Left renal pelvis (tissue), 4 donors: Measurements from ENCODE around the gene ZNF260. TPM values are rescaled to one million over a fixed set of nuclear protein-coding genes. Genes with fewer than 3 reads are reported as not detected.

Source experiments
- DNase-seq, 4 donors: peaks; one replicate each; pipeline ENCODE4 v3.0.0-alpha.2; 2013; ENCODE audit warnings: low read depth in 4 of 4, low spot score in 3 of 4
- polyA plus RNA-seq, 4 donors: library from polyadenylated mRNA; unstranded; fragments of 120-200 nt; gene quantifications; one replicate each; pipeline ENCODE4 v1.2.1, GENCODE V29; 2013; ENCODE audit not compliant: insufficient read length in 4 of 4

The ZNF260 gene
- polyA plus RNA-seq = 10 to 100 TPM; 30.9 to 40.4 (median 33.7) TPM

DNA sequence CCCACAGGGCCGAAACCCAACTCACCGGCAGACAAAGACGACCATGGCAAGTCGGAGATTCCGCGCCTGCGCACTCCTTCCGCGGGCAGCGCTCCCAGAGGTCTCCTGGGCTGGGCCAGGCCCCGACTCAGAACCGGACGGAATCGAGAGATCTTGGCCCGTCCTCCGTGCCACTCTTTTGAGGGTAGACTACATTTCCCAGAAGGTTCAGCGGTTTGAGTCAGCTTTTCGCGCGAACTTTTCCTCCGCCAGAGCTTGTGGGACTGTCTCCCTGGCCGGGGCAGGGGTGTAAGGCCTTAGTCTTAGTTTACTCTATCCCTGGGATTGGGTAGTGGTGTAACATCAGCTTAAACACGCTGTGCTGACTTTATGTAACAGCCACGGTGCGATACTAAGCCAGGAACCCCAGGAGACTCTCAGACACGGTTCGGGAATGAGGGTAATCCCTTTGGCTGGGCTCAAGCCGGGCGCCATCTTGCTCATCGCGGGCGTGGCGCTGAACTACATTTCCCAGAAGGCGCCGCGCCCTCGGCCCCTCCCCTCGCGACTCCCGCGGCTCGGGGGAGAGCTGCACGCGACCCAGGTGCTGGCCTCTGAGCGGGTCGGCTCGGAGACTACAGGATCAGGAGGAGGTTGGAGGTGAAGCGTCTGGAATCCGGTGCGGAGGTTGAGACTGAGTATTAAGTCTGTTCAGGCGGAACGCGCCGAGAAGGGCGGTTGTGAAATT, at the start of gene ZNF260:
ZNF260 (minus strand) TSS at position 78 of the 727 bp plus-strand sequence. CDS start 13,033 bp downstream, outside the sequence.
- DNase-seq = peak; percentile 93 to 95 (median 94)

DNA sequence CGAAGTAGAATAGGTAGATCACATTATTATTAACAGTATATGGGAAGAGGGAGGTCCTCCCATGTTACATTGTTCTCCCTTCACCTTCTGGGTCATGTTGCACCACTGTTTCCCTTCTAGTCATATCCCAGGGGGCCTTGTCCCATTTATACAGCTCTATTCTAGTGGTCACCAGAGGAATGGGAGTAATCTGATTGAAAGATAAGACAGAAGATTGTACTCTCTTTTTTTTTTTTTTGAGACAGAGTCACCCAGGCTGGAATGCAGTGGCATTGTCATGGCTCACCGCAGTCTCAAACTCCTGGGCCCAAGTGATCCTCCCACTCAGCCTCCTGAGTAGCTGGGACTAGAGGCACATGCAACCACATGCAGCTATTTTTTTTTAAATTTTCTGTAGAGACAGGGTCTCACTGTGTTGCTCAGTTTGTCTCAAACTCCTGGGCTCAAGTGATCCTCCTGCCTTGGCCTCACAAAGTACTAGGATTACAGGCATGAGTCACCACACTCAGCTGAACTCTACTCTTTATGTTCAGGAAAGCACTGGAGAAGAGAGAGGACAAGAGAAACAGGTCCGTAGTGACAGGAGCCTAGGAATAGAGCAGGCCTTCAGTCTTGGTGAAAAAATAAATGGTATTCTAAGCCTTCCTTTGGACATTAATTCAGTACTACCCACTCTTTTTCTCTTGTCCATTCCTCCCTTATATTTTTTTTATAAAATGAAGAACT, 49.4 kb upstream of the ZNF260 start:
- DNase-seq = no peak

DNA sequence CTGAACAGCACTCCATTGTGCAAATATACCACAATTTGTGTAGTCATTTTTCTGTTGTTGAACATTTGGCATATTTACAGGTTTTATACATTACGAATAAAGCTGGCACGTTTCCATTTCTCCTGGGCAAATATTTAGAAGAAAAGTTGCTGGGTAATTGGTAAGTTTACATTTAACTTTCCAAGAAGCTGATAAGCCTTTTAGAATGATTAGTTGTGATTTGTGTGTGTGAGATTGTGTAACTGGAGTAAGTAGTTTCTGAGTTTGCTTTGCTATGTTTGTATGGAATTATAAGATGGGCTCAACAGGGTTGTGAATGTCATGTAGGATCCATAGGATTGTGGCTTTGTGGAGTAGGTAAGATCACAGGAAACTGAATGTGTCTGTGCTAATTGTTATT, 46.7 kb upstream of the ZNF260 start:
- DNase-seq = no peak

DNA sequence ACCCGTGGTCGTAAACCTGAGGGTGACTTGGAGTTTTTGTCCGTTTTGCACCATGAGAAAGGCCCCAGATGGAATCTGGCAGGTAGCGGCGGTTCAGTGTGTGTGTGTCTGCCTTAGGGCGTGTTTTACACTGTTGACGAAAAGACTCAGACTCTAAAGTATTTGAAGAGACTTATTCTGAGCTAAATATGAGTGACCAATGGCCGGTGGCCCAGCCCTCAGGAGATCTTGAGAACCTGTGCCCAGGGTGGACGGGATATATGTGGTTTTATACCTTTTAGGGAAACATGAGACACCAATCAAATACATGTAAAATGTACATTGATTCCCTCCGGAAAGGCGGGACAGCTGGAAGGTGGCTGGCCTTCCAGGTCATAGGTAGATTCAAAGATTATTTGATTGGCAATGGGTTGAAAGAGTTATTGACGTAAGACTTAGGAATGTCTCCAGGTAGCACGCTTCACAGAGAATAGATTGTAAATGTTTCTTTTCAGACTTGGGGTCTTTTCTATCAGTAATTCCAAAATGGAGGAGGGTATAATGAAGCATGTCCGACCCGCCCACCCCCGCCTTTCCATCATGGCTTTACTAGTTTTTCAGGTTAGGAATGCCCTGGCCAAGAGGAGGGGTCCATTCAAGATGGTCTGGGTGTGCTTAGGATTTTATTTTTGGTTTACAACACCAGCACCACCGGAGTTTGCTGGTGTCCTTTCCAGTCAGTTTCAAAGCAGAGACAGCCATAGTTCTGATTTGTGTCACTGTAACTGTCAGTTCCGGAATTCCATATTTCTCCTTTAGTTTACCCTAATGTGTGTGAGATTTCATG, 46.0 kb upstream of the ZNF260 start:
- DNase-seq = peak in 1 of 4 donors; percentile 25

DNA sequence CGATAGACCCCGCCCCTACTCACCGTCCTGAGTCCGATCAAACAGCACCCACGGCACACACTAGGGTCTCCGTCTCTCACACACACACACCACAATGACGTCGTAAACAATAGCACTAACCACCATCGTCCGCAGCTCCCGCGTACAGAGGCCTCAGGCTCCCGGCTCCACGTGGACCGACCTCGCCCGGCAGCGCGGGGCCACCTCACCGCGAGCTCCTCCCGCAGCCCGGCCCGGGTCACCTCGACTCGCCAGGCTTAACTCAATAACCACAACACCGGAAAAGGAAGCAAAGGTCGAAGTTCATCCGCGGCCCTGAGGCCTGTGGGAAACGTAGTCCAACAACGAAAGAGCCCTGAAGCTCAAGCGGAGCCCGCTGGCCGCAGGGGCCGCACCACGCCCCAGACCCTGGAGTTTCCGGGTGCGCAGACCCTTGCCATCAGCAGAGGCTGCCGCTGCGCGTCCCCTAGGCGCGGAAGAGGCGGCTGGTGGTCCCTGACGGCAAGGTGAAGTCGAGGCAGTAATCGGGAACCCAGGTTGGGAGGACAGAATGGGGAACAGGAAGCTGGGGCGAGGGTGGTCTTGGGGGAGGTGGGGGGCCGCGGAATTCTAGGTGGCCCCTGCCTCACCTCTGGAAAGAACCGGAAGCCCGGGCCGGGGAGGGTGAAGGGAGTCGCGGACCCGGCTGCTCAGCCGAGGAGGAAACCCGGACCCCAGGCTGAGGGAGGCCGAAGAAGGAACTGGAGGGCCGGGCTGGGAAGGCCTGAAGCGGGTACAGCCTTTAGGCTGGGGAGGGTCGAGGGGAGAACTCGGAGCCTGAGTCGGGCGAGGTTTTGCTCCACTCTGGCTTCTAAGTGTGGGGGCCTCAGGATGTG, 45.2 kb upstream of the ZNF260 start, which contains the start of gene ZNF529:
ZNF529 (minus strand) TSS at position 273 of the 875 bp plus-strand sequence. CDS start 946 bp downstream, outside the sequence.
- peak; percentile 85 to 93 (median 90) for DNase-seq

DNA sequence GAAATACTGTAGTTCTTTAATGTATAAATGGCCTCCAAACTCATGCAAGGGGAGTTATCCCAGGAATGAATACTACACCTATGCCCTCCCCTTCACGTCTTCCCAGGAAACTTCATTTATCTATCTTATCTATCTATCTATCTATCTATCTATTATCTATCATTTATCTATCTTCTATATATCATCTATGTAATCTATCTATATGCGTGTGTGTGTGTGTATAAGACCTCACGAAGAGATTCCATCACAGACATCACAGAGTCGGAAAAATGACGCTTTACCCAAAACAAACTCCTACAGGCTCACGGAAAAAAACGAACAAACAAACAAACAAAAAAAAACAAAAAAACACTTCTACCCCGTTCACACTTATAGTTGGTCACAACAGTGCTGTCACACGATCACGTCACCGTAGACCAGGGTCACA, 44.5 kb upstream of the ZNF260 start:
- no peak for DNase-seq

DNA sequence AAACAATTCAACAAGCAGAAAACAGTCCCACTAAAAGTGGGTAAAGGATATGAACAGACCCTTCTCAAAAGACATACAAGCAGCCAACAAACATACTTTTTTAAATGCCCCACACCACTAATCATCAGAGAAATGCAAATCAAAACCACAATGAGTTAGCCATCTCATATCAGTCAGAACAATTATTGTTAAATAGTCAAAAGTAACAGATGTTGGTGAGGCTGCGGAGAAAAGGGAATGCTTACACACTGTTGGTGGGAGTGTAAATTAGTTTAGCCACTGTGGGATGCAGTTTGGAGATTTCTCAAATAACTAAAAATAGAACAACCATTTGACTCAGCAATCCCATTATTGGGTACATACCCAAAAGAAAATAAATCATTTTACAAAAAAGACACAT, 36.3 kb upstream of the ZNF260 start:
- no peak for DNase-seq

DNA sequence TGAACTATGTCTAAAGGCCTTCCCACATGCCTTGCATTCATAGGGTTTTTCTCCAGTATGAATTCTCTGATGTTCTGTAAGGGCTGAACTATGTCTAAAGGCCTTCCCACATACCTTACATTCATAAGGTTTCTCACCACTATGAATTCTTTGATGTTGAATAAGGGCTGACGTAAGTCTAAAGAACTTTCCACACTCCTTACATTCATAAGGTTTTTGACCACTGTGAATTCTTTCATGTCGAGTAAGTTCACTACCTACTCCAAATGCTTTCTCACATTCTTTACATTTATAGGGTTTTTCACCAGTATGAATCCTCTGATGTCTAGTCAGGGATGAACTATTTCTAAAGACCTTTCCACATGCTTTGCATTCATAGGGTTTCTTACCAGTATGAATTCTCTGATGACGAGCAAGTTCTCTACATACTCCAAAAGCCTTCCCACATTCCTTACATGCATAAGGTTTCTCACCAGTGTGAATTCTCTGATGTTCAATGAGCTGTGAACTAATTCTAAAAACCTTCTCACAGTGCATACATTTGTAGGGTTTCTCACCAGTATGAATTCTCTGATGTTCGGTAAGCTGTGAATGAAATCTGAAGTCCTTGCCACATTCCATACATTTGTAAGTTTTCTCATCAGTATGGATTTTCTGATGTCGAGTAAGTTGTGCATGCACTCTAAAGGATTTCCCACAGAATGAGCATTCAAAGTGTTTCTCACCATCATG, 19.1 kb upstream of the ZNF260 start:
- no peak for DNase-seq

DNA sequence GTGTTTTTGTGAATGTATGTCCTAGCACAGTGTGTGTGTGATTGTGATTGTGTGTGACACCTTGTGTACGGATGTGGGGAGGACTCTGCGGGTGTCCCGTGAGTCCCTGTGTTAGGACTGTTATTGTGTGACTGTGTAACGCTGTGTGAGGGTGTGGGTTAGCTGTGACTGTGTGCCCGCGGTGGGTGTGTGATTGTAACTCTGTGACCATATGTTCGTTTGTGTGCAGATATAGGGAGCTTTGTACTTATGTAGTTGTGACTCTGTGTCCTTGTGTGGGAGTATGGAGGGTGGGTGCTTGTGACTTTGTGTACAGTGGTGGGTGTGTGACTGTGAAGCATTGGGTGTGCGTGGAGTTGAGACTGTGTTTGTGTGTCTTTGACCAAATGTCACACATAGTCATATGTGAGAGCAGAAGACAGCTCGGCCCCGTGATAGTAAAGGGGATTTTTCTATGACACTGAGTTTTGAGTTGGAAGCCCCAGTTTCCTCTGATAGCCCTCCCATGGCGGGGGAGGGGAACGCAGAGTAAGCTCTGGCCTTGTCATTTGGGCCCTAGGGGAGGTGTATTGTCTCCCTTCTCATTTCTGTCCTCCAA, 949 bp upstream of the ZNF260 start:
- DNase-seq = peak in 1 of 4 donors; percentile 12

DNA sequence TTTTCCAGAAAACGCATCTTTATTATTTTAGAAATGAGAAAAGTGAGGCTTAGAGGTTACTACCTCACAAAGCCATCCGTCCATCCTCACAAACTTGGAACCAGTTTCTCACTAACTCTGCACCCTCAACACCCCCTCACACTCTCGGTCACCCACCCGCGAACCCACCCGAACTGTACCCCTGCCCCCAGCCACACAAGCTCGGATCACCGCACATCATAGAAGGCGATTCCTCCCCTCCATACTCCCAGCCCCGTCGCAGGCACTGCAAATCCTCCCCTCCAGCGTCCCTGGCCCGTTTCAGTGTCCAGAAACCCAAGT, 238 bp downstream of the ZNF260 start:
- DNase-seq = no peak

DNA sequence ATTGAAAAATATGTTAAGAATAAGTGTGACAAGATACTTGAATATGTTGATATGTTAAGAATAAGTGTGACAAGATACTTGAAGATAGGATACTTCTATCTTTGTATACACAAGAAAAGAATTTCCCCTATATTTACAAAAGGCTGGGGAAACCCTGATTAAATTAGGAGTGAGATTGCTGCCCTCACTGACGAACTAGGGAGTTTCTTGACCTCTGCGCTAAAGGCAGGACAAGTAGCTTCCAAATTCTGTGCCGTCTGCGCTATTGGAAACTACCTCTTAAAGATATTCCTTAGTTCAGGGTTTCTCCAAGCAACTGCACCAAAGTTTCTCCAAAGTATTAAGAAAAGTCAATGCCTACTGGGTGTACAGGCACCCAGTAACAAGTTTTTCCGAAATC, 730 bp downstream of the ZNF260 start:
- DNase-seq = no peak

DNA sequence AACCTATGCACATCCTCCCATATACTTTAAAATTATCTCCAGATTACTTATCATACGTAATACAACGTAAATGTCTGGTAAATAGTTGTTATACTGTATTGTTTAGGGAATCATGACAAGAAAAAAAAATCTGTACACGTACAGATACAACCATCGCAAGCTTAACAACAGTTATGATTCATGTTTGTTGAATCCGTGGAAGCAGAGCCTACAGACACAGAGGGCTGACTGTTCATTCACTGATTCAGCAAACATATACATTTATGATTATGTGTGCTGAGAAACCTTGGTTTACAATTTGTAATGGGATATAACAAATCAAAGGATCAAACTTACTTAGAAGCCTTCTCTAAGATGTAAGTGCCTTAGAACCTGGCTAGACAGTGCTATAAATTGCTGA, 1.5 kb downstream of the ZNF260 start:
- no peak for DNase-seq

DNA sequence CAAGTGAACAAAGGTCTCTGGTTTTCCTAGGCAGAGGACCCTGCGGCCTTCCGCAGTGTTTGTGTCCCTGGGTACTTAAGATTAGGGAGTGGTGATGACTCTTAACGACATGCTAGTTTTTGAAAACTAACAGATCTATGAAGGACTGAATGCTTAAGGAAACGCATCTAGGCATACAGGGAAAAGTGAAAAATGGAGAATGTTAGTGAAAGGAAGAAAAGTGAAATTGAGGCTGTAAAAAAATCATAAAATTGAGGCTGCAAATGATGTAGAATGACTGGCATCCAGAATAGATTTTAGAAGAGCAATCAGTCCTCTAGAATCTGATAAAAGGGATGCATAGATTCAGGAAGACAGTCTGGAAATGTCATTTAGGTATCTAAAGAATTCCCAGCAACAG, 3.5 kb downstream of the ZNF260 start:
- DNase-seq = no peak

DNA sequence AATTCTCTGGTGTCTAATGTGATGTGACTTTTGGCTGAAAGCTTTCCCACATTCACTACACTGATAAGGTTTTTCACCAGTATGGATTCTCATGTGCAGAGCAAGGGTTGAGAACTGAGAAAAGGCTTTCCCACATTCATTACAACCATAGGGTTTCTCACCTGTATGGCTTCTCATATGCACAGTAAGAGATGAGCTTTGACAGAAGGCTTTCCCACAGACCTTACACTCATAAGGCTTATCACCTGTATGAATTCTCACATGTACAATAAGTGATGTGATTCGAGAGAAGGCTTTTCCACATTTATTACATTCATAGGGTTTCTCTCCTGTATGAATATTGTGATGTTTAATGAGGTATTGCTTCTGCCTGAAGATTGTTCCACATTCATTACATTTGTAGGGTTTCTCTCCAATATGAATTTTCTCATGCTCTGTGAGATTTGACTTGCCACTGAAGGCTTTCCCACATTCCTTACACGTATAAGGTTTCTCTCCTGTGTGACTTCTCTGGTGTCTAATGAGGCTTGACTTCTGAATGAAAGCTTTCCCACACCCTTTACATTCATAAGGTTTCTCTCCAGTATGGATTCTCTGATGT, 14.0 kb downstream of the ZNF260 start:
- DNase-seq = no peak

DNA sequence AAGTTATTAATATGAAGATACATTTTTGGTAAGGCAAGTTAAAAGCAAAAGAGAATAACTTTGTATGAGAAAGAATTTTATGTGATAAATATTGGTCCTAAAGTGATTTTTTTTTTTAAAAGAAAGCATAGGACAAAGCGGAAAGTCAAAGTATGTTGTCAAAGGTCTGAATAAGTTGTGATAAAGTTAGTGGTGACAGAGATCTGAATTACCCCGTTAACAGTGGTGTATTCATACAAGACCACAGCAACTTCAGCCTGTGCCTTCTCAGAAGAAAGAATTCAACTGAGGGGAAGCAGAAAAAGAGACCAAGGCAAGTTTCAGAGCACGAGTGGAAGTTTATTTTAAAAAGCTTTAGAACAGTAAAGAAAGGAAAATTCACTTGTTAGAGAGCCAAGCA, 19.7 kb downstream of the ZNF260 start:
- no peak for DNase-seq

DNA sequence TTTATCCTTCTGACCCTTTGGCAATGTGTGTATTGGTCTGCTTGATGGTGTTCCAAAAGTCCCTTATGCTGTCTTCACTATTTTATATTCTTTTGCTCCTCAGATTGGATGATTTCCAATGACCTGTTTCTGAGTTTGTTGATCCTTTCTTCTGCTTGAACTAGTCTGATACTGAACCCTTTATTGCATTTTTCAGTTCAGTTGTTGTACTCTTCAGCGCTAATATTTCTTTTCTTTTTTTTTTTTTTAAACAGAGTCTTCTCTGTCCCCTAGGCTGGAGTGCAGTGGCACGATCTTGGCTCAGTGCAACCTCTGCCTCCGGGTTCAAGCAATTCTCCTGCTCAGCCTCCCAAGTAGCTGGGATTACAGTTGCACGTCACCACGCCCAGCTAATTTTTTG, 26.1 kb downstream of the ZNF260 start:
- no peak for DNase-seq

DNA sequence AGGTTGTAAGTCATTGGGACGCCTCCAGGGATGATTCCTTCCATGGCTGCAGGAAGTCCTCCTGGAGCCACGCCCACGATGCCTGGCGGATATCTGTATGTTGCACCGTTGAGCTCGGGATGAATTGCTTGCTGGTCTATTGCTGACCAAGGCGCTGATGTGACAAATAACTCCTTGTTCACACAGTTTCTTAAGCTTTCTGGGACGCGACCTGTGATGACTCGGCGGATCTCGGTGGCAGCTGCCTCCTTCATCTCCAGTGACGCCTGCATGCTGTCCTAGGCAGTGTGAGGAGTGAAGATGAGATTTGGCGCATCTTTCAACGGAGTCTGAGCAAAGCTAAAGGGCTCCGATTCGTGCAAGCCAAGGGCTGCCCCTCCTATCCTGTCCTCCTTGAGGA, 31.1 kb downstream of the ZNF260 start:
- DNase-seq = no peak

DNA sequence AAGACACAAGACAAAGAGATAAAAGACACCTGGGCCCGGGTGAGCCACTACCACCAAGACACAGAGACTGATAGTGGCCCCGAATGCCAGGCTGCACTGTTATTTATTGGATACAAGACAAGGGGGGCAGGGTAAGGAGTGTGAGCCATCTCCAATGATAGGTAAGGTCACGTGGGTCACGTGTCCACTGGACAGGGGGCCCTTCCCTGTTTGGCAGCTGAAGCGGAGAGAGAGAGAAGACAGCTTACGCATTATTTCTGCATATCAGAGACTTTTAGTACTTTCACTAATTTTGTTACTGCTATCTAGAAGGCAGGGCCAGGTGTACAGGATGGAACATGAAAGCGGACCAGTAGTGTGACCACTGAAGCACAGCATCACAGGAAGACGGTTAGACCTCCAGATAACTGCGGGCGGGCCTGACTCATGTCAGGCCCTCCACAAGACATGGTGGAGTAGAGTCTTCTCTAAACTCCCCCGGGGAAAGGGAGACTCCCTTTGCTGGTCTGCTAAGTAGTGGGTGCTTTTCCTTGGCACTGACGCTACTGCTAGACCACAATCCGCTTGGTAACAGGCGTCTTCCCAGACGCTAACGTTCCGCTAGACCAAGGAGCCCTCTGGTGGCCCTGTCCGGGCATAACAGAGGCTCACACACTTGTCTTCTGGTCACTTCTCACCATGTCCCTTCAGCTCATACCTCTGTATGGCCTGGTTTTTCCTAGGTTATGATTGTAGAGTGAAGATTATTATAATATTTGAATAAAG, 35.2 kb downstream of the ZNF260 start:
- DNase-seq = peak in 1 of 4 donors; percentile 0
